Mucosa of descending colon (tissue), 3 donors: ENCODE measurements around the gene ZC3H14. TPM values are rescaled to one million over a fixed set of nuclear protein-coding genes. Genes with fewer than 3 reads are reported as not detected.

ENCODE experiments used
- ATAC-seq: fragments of 200-7000 bp; cut with Tn5 transposase; one replicate; pipeline ENCODE4 v1.9.1; 2020; ENCODE audit warnings: mild to moderate bottlenecking, moderate library complexity
- DNase-seq, 3 donors: peaks; one replicate each; pipeline ENCODE4 v3.0.0-alpha.2; 2020
- H3K36me3 ChIP-seq: fragments of 200-600 bp; one replicate; pipeline ENCODE4 v1.8.0; 2021; ENCODE audit warnings: low read depth, mild to moderate bottlenecking
- H3K4me1 ChIP-seq: fragments of 200-600 bp; one replicate; pipeline ENCODE4 v1.8.0; 2021; ENCODE audit warnings: low read depth, mild to moderate bottlenecking
- H3K4me3 ChIP-seq: fragments of 200-600 bp; one replicate; pipeline ENCODE4 v1.8.0; 2021; ENCODE audit warnings: mild to moderate bottlenecking
- H3K9me3 ChIP-seq: fragments of 200-600 bp; one replicate; pipeline ENCODE4 v1.8.0; 2021; ENCODE audit warnings: mild to moderate bottlenecking
- intact Hi-C, 2 donors: fragments of 100-400 bp; cut with DNase I in 1 of 2; cut with micrococcal nuclease in 1 of 2; formaldehyde crosslinking; loops; one replicate each; pipeline versions ENCODE4 v1.11.0 to v1.11.1; 2022; cut with DNase I, micrococcal nuclease
- total RNA-seq, 3 donors: library from RNA; stranded (reverse); fragmentation: NEBNext Ultra II Directional in 2 of 3; extraction: Animal tissue kit (Norgen Biotek cat#: 25700) in 2 of 3; gene quantifications; one replicate each; pipeline versions ENCODE4 v1.2.1 to v1.2.4, GENCODE V29; 2021 to 2023
- TF ChIP-seq, protein P1 (sequence below): fragments of 200-600 bp; IDR thresholded peaks from one replicate; pipeline ENCODE4 v1.8.0; 2022; ENCODE audit warnings: antibody characterized with exemption, mild to moderate bottlenecking
- donor health status: DM: no; HTN: no; CAD: no; lungs with moderate emphysema.
- donor health status: DM: no; HTN: no; CAD: no.
- donor health status: DM: no; HTN: yes; CAD: no.

Gene ZC3H14
- total RNA-seq, 3 donors from 2014 or later: 55.9 to 72.9 (median 70.7) TPM

DNA sequence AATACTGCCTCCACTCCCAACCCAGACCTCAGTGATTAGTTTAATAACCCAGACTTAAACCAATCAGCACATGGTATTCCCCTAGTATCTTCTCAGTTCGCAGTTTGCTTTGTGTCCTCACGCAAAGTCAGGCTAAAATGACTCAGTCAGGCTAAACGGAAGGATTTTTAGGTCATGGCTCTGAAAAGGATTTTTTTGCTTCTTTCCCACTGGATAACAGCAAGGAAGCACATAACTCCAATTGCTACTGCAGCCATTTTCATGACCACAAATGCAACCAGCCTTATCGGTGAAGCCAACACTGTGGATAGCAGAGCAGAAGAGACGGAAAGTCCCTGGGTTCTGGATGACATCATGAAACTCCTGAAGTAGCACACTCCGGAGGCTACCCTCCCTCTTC, 67.7 kb downstream of the ZC3H14 start:
- no peaks in the 10 kb centered on the region for H3K4me1 ChIP-seq
- no peaks in the 10 kb centered on the region for H3K9me3 ChIP-seq
- ATAC-seq (no peak), DNase-seq (no peak)
- TF ChIP-seq, protein P1, sequence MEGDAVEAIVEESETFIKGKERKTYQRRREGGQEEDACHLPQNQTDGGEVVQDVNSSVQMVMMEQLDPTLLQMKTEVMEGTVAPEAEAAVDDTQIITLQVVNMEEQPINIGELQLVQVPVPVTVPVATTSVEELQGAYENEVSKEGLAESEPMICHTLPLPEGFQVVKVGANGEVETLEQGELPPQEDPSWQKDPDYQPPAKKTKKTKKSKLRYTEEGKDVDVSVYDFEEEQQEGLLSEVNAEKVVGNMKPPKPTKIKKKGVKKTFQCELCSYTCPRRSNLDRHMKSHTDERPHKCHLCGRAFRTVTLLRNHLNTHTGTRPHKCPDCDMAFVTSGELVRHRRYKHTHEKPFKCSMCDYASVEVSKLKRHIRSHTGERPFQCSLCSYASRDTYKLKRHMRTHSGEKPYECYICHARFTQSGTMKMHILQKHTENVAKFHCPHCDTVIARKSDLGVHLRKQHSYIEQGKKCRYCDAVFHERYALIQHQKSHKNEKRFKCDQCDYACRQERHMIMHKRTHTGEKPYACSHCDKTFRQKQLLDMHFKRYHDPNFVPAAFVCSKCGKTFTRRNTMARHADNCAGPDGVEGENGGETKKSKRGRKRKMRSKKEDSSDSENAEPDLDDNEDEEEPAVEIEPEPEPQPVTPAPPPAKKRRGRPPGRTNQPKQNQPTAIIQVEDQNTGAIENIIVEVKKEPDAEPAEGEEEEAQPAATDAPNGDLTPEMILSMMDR: no peak
- no peak overlapping the region for H3K4me3 ChIP-seq
- H3K36me3 ChIP-seq: no peaks in the 10 kb centered on the region
- intact Hi-C loops: no loop called here

DNA sequence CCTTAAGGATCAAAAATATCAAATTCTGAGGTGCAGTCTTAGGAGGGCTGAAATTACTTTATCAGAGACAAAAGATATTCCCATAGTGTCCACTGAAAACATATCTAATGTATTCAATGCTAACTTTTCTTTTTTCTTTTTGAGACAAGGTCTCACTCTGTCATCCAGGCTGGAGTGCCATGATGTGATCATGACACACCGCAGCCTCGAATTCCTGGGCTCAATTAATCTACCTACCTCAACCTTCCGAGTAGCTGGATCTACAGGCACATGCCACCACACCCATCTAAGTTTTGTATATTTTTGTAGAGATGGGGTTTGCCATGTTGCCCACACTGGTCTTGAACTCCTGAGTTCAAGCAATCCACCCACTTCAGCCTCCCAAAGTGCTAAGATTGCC, 68.3 kb downstream of the ZC3H14 start:
- Histone ChIP-seq H3K9me3 (no peaks in the 10 kb centered on the region), H3K4me3 (no peak overlapping the region), H3K4me1 (no peaks in the 10 kb centered on the region), H3K36me3 (no peaks in the 10 kb centered on the region)
- TF ChIP-seq, protein P1: no peak
- ATAC-seq (no peak), DNase-seq (no peak)
- intact Hi-C loops: no loop called here

DNA sequence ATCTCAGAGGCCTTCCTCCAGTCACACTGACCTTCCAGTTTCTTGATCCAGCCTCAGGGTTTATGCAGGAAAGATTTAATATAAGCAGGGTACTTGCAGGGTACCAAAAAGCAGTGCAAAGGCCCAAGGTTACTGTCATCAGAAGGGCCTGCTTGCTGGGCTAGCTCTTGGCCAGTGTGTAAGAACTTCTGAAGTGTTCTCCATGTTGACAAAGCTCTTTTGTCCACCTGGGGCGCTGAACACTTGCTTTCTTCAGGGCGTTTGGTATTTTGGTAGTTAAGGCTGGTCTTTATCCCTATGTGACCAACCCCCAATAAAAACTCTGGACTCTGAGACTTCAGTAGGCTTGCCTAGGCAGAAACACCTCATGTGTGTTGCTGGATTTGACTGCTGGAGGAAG, 69.7 kb downstream of the ZC3H14 start:
- H3K9me3 ChIP-seq: no peaks in the 10 kb centered on the region
- intact Hi-C loops: no loop called here
- no peak for ATAC-seq
- no peak overlapping the region for H3K4me3 ChIP-seq
- H3K36me3 ChIP-seq: no peaks in the 10 kb centered on the region
- H3K4me1 ChIP-seq: no peaks in the 10 kb centered on the region
- TF ChIP-seq, protein P1: no peak
- no peak for DNase-seq

DNA sequence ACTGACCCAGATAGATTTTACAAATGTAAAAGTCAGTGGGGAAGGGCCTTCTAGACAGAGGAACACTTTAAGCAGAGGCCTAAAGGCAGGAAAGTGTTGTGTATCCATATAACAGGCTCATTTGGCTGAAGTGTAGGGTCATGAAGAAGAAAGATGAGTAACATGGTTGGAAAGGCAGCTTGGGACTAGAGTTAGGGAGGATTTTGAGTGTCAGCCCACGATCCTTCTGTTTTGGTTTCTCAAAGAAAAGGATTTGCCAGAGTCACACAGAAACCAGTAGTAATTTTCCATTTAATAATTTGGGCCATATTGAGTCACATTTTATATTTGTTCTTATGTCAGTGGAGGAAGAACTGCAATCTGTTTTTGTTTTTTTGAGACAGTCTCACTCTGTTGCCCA, 76.4 kb downstream of the ZC3H14 start:
- no peak for ATAC-seq
- H3K4me1 ChIP-seq: no peaks in the 10 kb centered on the region
- H3K4me3 ChIP-seq: no peak overlapping the region
- TF ChIP-seq, protein P1: no peak
- no peak for DNase-seq
- H3K36me3 ChIP-seq: no peaks in the 10 kb centered on the region
- intact Hi-C loops: no loop called here
- peaks cover 2% of the 10 kb centered on the region for H3K9me3 ChIP-seq

DNA sequence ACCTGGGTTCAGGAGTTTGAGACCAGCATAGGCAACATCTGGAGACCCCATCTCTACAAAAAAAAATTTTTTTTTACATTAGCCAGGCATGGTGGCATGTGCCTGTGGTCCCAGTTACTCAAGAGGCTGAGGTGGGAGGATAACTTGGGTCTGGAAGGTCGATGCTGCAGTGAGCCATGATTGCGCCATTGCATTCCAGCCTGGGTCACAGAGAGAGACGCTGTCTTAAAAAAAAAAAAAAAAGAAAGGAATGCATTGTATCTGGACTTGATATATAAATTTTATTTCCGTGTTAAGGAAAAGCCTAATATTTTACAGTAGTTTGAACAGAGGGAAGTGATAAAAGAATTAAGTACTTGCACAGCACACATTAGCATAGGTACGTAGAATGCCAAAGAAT, 97.2 kb downstream of the ZC3H14 start:
- H3K9me3 ChIP-seq: no peaks in the 10 kb centered on the region
- H3K4me3 ChIP-seq: no peak overlapping the region
- intact Hi-C loops: no loop called here
- DNase-seq: no peak
- ATAC-seq: no peak
- H3K4me1 ChIP-seq: no peaks in the 10 kb centered on the region
- H3K36me3 ChIP-seq: no peaks in the 10 kb centered on the region
- TF ChIP-seq, protein P1: no peak
